GM18517 (cell line): ENCODE data around the gene ERVV-1.
"Not testable (repeated sequence)": the region's sequence is repeated elsewhere in the genome, so short reads cannot be mapped to it uniquely, and the experiment has no call there.

Experiments
- ATAC-seq: cut with Tn5 transposase; IDR thresholded peaks from one replicate; pipeline ENCODE4 v1.9.1; 2021; ENCODE audit warnings: mild to moderate bottlenecking, moderate library complexity; ENCODE audit not compliant: unreplicated experiment

ERVV-1 gene

GRCh38 chr19:53015730-53016129 is 2.0 kb downstream of the ERVV-1 start:
- no peak for ATAC-seq

GRCh38 chr19:53019684-53020083 is 6.0 kb downstream of the ERVV-1 start:
- no peak for ATAC-seq

- not testable (repeated sequence) for ATAC-seq
Observed at GRCh38 chr19:53028306-53028705, 14.6 kb downstream of the ERVV-1 start.

DNA sequence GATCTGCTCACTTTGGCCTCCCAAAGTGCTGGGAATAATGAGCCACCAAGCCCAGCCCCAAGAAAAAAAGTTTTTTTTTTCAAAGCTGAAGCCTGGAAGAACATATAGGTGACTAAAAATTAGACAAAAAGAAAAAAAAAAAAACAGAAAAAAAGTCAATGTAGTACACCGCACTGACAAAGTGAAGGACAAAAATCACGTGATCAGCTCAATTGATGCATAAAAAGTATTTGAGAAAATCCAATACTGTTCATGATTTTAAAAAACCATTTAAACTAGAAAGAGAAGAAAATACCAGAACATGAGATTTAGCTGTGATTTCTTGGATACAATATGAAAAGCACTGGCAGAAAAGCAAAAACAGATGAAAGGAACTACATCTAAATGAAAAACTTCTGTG is 20.3 kb downstream of the ERVV-1 start:
- no peak for ATAC-seq

DNA sequence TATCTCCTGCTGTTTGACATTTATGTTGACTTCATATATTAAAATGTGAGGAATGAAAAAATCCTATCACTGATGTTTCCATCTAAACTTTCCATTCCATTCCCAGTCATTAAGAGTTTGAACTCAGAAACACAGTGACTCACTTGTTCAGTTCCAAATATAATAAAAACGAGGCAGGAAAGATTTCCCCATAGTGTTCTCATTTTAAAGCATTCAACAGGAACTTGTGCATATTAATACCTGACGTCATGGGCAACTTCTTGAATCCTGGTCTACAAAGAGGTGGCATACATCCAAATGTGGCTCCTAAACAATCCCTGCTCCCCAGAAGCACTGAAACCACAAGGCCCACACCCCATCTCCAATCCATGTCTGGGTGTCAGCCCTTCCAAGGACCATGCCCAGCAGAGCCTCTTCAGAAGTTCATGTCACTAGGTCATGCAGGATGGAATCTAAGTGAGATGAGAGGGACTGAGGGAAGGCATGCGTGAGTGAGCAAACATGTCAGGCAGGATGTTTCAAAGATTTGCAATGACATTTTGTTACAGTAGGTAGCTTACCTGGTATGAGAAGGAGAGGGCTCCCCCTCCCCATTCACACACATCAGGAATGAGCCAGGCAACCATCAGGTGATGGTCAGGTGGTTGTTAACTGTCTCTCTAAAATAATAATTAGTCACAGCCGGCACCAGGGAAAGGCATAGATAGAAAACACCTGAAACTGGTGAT is 21.4 kb downstream of the ERVV-1 start:
- ATAC-seq: no peak

GRCh38 chr19:53037101-53038097 is 23.7 kb downstream of the ERVV-1 start:
- ATAC-seq: no peak

DNA sequence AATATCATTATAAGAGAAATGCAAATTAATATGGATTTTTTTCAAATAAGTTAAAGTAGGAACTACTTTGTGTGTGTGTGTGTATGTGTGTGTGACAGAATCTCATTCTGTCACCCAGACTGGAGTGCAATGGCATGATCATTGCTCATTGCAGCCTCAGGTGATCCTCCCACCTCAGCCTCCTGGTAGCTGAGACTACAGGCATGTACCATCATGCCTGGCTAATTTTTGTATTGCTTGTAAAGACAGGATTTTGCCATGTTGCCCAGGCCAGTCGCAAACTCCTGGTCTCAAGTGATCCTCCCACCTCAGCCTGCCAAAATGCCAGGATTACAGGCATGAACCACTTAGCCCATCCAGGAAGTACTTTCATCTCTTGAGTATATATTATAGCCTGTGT is 27.6 kb downstream of the ERVV-1 start:
- ATAC-seq: no peak

GRCh38 chr19:53045536-53045935 is 31.8 kb downstream of the ERVV-1 start:
- no peak for ATAC-seq

GRCh38 chr19:53047379-53047778 is 33.7 kb downstream of the ERVV-1 start:
- no peak for ATAC-seq

- ATAC-seq: no peak
Observed at GRCh38 chr19:53055117-53055516, 41.4 kb downstream of the ERVV-1 start.

GRCh38 chr19:53057904-53058580 is 44.3 kb downstream of the ERVV-1 start:
- no peak for ATAC-seq
